HG03558 (cell line): ENCODE measurements around the gene ZSWIM7.
"Not testable (repeated sequence)": the region's sequence is repeated elsewhere in the genome, so short reads cannot be mapped to it uniquely, and the experiment has no call there.

ENCODE experiments used
- ATAC-seq: cut with Tn5 transposase; IDR thresholded peaks from one replicate; pipeline ENCODE4 v1.9.1; 2021; ENCODE audit warnings: moderate number of reproducible peaks; ENCODE audit not compliant: unreplicated experiment; ENCODE audit errors: extremely low read depth

ZSWIM7 gene

GRCh38 chr17:15936481-15936880 is 63.0 kb downstream of the ZSWIM7 start:
- ATAC-seq = not testable (repeated sequence)

GRCh38 chr17:15935891-15936290 is 63.6 kb downstream of the ZSWIM7 start:
- ATAC-seq = no peak

- no peak for ATAC-seq
Measured at GRCh38 chr17:15934866-15935265, 64.6 kb downstream of the ZSWIM7 start.

- no peak for ATAC-seq
Measured at GRCh38 chr17:15931394-15931793, 68.1 kb downstream of the ZSWIM7 start.

- no peak for ATAC-seq
Measured at GRCh38 chr17:15930426-15930825, 69.1 kb downstream of the ZSWIM7 start.

GRCh38 chr17:15929941-15930340 is 69.6 kb downstream of the ZSWIM7 start:
- ATAC-seq = no peak

GRCh38 chr17:15928286-15928785 is 71.2 kb downstream of the ZSWIM7 start:
- ATAC-seq = no peak
